GM18517 (cell line): ENCODE data around the gene A1CF.
"Not testable (repeated sequence)": the region's sequence is repeated elsewhere in the genome, so short reads cannot be mapped to it uniquely, and the experiment has no call there.

ENCODE experiments used
- ATAC-seq: cut with Tn5 transposase; IDR thresholded peaks from one replicate; pipeline ENCODE4 v1.9.1; 2021; ENCODE audit warnings: mild to moderate bottlenecking, moderate library complexity; ENCODE audit not compliant: unreplicated experiment

Gene A1CF

GRCh38 chr10:50794490-50794889 is 90.9 kb downstream of the A1CF start:
- no peak for ATAC-seq

GRCh38 chr10:50788951-50789945 is 96.2 kb downstream of the A1CF start:
- ATAC-seq, result no peak

DNA sequence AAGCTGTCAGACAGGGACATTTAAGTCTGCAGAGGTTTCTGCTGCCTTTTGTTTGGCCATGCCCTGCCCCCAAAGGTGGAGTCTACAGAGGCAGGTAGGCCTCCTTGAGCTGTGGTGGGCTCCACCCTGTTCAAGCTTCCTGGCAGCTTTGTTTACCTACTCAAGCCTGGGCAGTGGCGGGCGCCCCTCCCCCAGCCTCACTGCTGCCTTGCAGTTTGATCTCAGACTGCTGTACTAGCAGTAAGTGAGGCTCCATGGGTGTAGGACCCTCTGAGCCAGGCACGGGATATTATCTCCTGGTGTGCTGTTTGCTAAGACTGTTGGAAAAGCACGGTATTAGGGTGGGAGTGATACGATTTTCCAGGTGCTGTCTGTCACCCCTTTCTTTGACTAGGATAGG is 97.5 kb downstream of the A1CF start:
- ATAC-seq, result not testable (repeated sequence)

- not testable (repeated sequence) for ATAC-seq
These were observed 103.4 kb downstream of the A1CF start for GRCh38 chr10:50782017-50782416.

GRCh38 chr10:50780036-50780435 is 105.4 kb downstream of the A1CF start:
- ATAC-seq, result not testable (repeated sequence)

DNA sequence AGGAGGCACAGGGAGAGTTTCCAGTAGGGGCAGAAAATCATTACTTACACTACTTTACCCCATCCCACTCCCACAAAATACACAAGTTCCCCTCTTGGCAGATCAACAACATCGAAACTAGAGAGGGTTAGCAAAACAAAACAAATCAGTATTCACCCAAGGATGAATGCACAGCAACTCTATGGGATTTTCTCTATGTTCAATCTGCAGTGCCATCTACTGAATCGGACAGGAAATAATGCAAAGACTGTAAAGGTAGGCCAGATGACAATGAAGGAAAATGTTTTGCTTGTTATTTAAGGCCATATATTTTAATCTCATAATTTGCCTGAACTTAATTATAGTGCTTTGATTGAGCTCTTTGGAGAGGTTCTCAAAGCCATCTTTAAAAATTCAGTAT is 110.6 kb downstream of the A1CF start:
- not testable (repeated sequence) for ATAC-seq

- ATAC-seq, result not testable (repeated sequence)
These were observed 113.4 kb downstream of the A1CF start for GRCh38 chr10:50772042-50772441.

GRCh38 chr10:50766774-50767513 is 118.5 kb downstream of the A1CF start:
- ATAC-seq, result not testable (repeated sequence)
